WTC11 (cell line): ENCODE data around the gene ADD1. TPM values are rescaled to one million over a fixed set of nuclear protein-coding genes. Genes with fewer than 3 reads are reported as not detected.

Source experiments
- ATAC-seq: fragments of 200-7000 bp; cut with Tn5 transposase; 2 replicates; pipeline ENCODE4 v1.10.0; 2021; ENCODE audit warnings: mild to moderate bottlenecking, moderate library complexity
- CTCF ChIA-PET: fragments of 300-600 bp; sonication (Branson Sonifier 250); formaldehyde crosslinking; loops from one replicate; lab custom pipeline; 2021; ENCODE audit warnings: antibody characterized with exemption; lab: Charles Lee
- POLR2A ChIA-PET: fragments of 350-600 bp; sonication (Branson Sonifier 250); formaldehyde crosslinking; loops from one replicate; lab custom pipeline; 2021; ENCODE audit warnings: antibody characterized with exemption; lab: Charles Lee
- DNase-seq: peaks from one replicate; pipeline ENCODE4 v3.0.0; 2021; ENCODE audit warnings: low spot score
- H3K27ac Mint-ChIP-seq: 2 replicates; pipeline ENCODE4 v1.8.0; 2021; ENCODE audit warnings: mixed read lengths
- H3K27me3 Mint-ChIP-seq: 2 replicates; pipeline ENCODE4 v1.8.0; 2021; ENCODE audit warnings: low read depth, mild to moderate bottlenecking, moderate library complexity, mixed read lengths
- H3K36me3 Mint-ChIP-seq: 2 replicates; pipeline ENCODE4 v1.8.0; 2021; ENCODE audit warnings: mixed read lengths
- H3K4me1 Mint-ChIP-seq: 2 replicates; pipeline ENCODE4 v1.8.0; 2022; ENCODE audit warnings: mixed read lengths
- H3K4me3 Mint-ChIP-seq: 2 replicates; pipeline ENCODE4 v1.8.0; 2021; ENCODE audit warnings: mild to moderate bottlenecking, moderate library complexity, mixed read lengths
- H3K9me3 Mint-ChIP-seq: 2 replicates; pipeline ENCODE4 v1.8.0; 2021; ENCODE audit warnings: mixed read lengths
- ARID4B ChIP-seq: sonication (generic); formaldehyde crosslinking; IDR thresholded peaks from 2 replicates; pipeline ENCODE4 v1.8.0; 2023; ENCODE audit warnings: missing genetic modification reagents, mild to moderate bottlenecking, borderline replicate concordance
- EMX1 ChIP-seq: fragments of 250-450 bp; sonication (Bioruptor Pico); IDR thresholded peaks from 2 replicates; pipeline ENCODE4 v1.8.0; 2021; ENCODE audit warnings: mild to moderate bottlenecking
- MAX ChIP-seq: sonication (generic); formaldehyde crosslinking; IDR thresholded peaks from 2 replicates; pipeline ENCODE4 v1.8.0; 2022; ENCODE audit warnings: mild to moderate bottlenecking, missing genetic modification reagents
- MYBL2 ChIP-seq: sonication (generic); formaldehyde crosslinking; IDR thresholded peaks from 2 replicates; pipeline ENCODE4 v1.8.1; 2023; ENCODE audit warnings: mild to moderate bottlenecking, moderate library complexity, missing genetic modification reagents
- NFE2L1 ChIP-seq: sonication (generic); formaldehyde crosslinking; IDR thresholded peaks from 2 replicates; pipeline ENCODE4 v1.8.1; 2023; ENCODE audit warnings: missing genetic modification reagents
- PRDM15 ChIP-seq: sonication (generic); formaldehyde crosslinking; IDR thresholded peaks from 2 replicates; pipeline ENCODE4 v1.8.0; 2022; ENCODE audit warnings: missing genetic modification reagents
- PRRX2 ChIP-seq: fragments of 250-450 bp; sonication (Bioruptor Pico); IDR thresholded peaks from 2 replicates; pipeline ENCODE4 v1.8.0; 2021; ENCODE audit warnings: mild to moderate bottlenecking
- RORB ChIP-seq: fragments of 250-450 bp; sonication (Bioruptor Pico); IDR thresholded peaks from 2 replicates; pipeline ENCODE4 v1.9.0; 2021; ENCODE audit warnings: mild to moderate bottlenecking
- ZBTB43 ChIP-seq: sonication (generic); formaldehyde crosslinking; IDR thresholded peaks from 2 replicates; pipeline ENCODE4 v1.8.1; 2023; ENCODE audit warnings: mild to moderate bottlenecking, missing genetic modification reagents
- ZMAT4 ChIP-seq: fragments of 250-450 bp; sonication (Bioruptor Pico); IDR thresholded peaks from 2 replicates; pipeline ENCODE4 v1.9.0; 2021; ENCODE audit warnings: mild to moderate bottlenecking
- ZNF121 ChIP-seq: sonication (generic); formaldehyde crosslinking; IDR thresholded peaks from 2 replicates; pipeline ENCODE4 v1.8.0; 2023; ENCODE audit warnings: missing genetic modification reagents
- ZNF219 ChIP-seq: sonication (generic); formaldehyde crosslinking; IDR thresholded peaks from 2 replicates; pipeline ENCODE4 v1.8.0; 2023; ENCODE audit warnings: missing genetic modification reagents, mild to moderate bottlenecking, borderline replicate concordance
- ZNF317 ChIP-seq: sonication (generic); formaldehyde crosslinking; IDR thresholded peaks from 2 replicates; pipeline ENCODE4 v1.8.1; 2023; ENCODE audit warnings: low read depth, mild to moderate bottlenecking, moderate library complexity, missing genetic modification reagents, borderline replicate concordance
- total RNA-seq: library from RNA; stranded (reverse); gene quantifications from 3 replicates; pipeline ENCODE4 v1.2.3, GENCODE V29; 2021
- TF ChIP-seq, protein P1 (sequence below): sonication (generic); formaldehyde crosslinking; IDR thresholded peaks from 2 replicates; pipeline ENCODE4 v1.8.1; 2023; ENCODE audit warnings: mild to moderate bottlenecking, missing genetic modification reagents, moderate library complexity
- TF ChIP-seq, protein P2 (sequence below): sonication (generic); formaldehyde crosslinking; IDR thresholded peaks from 2 replicates; pipeline ENCODE4 v1.8.1; 2022; ENCODE audit warnings: low read depth, mild to moderate bottlenecking, moderate library complexity, missing genetic modification reagents, borderline replicate concordance
- TF ChIP-seq, protein P3 (sequence below): fragments of 250-450 bp; sonication (Bioruptor Pico); IDR thresholded peaks from 2 replicates; pipeline ENCODE4 v1.9.0; 2021; ENCODE audit warnings: mild to moderate bottlenecking
- TF ChIP-seq, protein P4 (sequence below): sonication (generic); formaldehyde crosslinking; IDR thresholded peaks from 2 replicates; pipeline ENCODE4 v1.8.0; 2022; ENCODE audit warnings: mild to moderate bottlenecking, missing genetic modification reagents

ADD1 gene
- total RNA-seq, 1 experiment from 2014 or later: 178 TPM

GRCh38 chr4:2828758-2829181 lies 14.9 kb upstream of the ADD1 start (continued):
- TF ChIP-seq, protein P1, sequence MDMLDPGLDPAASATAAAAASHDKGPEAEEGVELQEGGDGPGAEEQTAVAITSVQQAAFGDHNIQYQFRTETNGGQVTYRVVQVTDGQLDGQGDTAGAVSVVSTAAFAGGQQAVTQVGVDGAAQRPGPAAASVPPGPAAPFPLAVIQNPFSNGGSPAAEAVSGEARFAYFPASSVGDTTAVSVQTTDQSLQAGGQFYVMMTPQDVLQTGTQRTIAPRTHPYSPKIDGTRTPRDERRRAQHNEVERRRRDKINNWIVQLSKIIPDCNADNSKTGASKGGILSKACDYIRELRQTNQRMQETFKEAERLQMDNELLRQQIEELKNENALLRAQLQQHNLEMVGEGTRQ (CRISPR knock-in tag): no peak
- TF ChIP-seq ZMAT4 (CRISPR knock-in tag): no peak
- no peak for TF ChIP-seq ZBTB43 (CRISPR knock-in tag)
- TF ChIP-seq, protein P2, sequence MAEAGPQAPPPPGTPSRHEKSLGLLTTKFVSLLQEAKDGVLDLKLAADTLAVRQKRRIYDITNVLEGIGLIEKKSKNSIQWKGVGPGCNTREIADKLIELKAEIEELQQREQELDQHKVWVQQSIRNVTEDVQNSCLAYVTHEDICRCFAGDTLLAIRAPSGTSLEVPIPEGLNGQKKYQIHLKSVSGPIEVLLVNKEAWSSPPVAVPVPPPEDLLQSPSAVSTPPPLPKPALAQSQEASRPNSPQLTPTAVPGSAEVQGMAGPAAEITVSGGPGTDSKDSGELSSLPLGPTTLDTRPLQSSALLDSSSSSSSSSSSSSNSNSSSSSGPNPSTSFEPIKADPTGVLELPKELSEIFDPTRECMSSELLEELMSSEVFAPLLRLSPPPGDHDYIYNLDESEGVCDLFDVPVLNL: no peak
- TF ChIP-seq, protein P3, sequence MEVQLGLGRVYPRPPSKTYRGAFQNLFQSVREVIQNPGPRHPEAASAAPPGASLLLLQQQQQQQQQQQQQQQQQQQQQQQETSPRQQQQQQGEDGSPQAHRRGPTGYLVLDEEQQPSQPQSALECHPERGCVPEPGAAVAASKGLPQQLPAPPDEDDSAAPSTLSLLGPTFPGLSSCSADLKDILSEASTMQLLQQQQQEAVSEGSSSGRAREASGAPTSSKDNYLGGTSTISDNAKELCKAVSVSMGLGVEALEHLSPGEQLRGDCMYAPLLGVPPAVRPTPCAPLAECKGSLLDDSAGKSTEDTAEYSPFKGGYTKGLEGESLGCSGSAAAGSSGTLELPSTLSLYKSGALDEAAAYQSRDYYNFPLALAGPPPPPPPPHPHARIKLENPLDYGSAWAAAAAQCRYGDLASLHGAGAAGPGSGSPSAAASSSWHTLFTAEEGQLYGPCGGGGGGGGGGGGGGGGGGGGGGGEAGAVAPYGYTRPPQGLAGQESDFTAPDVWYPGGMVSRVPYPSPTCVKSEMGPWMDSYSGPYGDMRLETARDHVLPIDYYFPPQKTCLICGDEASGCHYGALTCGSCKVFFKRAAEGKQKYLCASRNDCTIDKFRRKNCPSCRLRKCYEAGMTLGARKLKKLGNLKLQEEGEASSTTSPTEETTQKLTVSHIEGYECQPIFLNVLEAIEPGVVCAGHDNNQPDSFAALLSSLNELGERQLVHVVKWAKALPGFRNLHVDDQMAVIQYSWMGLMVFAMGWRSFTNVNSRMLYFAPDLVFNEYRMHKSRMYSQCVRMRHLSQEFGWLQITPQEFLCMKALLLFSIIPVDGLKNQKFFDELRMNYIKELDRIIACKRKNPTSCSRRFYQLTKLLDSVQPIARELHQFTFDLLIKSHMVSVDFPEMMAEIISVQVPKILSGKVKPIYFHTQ: no peak
- TF ChIP-seq ZNF121: no peak
- no peak for TF ChIP-seq ZNF219 (CRISPR knock-in tag)
- TF ChIP-seq, protein P4, sequence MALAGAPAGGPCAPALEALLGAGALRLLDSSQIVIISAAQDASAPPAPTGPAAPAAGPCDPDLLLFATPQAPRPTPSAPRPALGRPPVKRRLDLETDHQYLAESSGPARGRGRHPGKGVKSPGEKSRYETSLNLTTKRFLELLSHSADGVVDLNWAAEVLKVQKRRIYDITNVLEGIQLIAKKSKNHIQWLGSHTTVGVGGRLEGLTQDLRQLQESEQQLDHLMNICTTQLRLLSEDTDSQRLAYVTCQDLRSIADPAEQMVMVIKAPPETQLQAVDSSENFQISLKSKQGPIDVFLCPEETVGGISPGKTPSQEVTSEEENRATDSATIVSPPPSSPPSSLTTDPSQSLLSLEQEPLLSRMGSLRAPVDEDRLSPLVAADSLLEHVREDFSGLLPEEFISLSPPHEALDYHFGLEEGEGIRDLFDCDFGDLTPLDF (CRISPR knock-in tag): no peak

GRCh38 chr4:2829321-2829932 lies 14.2 kb upstream of the ADD1 start:
- Mint-ChIP-seq H3K4me3 (no peak overlapping the region), H3K27me3 (no peaks in the 10 kb centered on the region), H3K36me3 (peaks cover 36% of the 10 kb centered on the region), H3K4me1 (no peaks in the 10 kb centered on the region), H3K27ac (no peak overlapping the region), H3K9me3 (no peaks in the 10 kb centered on the region; the same call in 1 of the 2 replicates)
- POLR2A ChIA-PET: interaction anchor here (0.7 kb wide), 1 partner anchor 117 kb away, joined by 3 read pairs; no protein-coding TSS in a partner anchor
- CTCF ChIA-PET: interaction anchor here (0.7 kb wide), 1 partner anchor 880 kb away, joined by 3 read pairs; no protein-coding TSS in a partner anchor
- DNase-seq (peak; percentile 5), ATAC-seq (no peak)
- TF ChIP-seq ZNF317 (CRISPR knock-in tag) (no peak), MAX (CRISPR knock-in tag) (no peak), MYBL2 (CRISPR knock-in tag) (no peak), EMX1 (CRISPR knock-in tag) (no peak), PRDM15 (CRISPR knock-in tag) (no peak), RORB (no peak), ARID4B (CRISPR knock-in tag) (no peak), PRRX2 (CRISPR knock-in tag) (no peak), NFE2L1 (CRISPR knock-in tag) (no peak)
- TF ChIP-seq, protein P2: no peak
